GM10847 (cell line): ENCODE measurements around the gene IL20RA.

Experiments
- POLR2A ChIP-seq: IDR thresholded peaks from 2 replicates; pipeline ENCODE4 v1.6.1; 2011; ENCODE audit not compliant: insufficient read length; ENCODE audit errors: extremely low read depth

Gene IL20RA

DNA sequence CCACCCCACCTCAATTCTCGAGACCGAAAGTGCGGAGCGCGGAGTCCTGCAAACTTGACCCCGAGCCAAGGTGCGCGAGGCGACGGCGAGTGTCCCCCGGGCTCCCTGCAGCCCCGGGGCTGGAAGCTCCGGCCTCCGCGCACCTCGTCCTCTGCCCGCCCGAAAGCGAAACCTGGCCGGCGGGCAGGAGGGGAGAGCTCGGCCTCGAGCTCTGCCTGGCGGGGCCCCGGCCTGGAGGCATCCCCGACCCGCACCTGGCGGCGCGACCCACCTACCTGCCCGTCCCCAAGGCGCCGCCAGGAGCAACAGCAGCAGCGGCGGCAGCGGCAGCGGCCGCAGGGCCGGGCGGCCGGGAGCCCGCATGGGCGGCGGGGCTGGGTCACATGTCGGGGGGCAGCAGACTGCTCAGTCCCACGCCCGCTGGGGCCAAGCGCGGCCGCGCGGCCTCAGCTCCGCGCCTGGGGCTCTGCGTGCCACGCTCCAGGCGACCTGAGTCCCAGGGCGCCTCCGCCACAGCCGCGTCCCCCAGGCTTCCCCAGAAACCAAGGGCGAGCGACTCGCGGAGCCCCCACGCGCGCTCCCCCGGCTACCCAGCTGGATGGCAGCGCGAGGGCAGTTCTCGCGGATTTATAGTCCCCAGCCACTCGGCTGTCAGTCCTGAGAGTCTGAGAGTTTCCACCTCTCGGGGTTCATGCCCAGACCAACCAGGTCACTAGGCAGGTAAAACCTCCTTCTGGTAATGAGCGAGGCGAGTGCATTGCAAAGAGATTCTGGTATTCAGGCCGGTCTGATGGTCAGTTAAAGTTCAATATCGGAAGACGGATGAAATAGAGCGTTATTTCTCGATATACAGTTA is at the start of gene IL20RA:
TSS of gene IL20RA (minus strand) at position 600 of the 856 bp plus-strand sequence. CDS start at position 363, 237 bp downstream.
- TF ChIP-seq POLR2A = no peak

DNA sequence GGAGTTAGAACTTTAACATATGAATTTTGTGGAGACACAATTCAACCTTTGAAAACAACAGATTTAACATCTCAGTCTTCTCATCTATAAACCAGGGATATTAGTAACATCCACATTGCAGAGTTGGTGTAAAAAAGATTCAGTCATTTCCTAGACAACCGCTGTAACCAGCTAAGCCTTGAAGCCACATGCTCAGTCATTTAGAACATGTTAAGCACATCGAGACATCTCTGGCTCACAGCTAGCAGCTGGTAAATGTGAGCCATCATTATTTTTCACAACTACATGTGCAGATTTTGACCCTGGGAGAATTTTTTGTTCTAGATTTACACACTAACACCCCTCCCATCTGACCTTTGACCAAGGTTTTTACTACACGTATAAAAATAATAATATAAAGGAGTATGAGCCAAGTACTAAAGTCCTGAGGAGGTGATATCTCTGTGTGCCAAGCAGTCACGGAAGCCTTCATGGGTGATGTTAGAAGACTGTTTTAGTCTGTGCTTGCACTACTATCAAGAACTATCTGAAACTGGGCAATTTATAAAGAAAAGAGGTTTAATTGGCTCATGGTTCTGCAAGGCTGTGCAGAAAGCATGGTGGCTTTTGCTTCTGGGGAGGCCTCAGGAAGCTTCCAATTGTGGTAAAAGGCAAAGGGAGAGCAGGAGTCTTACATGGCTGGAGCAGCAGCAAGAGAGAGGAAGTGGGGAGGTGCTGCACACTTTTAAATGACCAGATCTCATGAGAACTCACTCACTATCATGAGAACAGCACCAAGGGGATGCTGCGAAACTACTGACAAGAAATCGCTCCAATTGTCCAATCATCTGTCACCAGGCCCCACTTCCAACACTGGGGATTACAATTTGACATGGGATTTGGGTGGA is 48.7 kb upstream of the IL20RA start:
- no peak for TF ChIP-seq POLR2A

- no peak for TF ChIP-seq POLR2A
Observed at GRCh38 chr6:137092018-137092417, 47.3 kb upstream of the IL20RA start.

- no peak for TF ChIP-seq POLR2A
Observed at GRCh38 chr6:137089305-137089704, 44.5 kb upstream of the IL20RA start.

DNA sequence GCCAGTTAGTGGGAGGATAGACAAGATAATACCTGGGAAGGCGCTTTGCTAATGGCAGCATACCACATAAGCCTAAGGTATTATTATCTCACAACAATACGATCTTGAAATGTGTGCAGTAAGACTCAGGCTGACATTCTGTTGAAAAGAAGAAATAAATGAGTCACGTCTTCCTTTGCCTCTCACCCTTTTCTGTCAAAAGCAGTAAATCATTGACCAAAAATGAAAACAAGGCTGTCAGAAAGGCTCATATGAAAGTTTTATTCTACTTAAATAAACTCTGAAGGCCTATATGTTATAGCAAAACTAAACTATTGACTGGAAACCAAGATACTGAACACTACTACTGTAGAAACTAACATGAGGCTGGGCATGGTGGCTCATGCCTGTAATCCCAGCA is 43.1 kb upstream of the IL20RA start:
- no peak for TF ChIP-seq POLR2A

DNA sequence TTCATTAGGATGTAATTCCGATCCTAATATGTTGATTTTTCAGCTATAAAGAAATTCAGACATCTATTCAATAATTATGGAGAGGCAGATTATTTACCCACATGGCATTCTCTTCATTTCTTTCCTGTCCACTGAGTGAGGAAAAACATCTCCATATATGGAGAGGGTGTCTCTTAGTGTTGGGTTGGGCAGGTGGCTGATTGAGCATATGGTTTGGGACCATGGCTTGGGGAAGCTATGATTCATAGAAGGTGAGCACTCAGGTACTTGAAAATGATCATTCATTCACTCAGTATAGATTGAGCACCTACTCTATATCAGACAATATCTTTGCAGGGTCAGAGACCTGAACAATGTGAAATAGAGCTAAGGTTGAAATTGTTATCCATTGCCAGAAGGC is 41.3 kb upstream of the IL20RA start:
- no peak for TF ChIP-seq POLR2A

- TF ChIP-seq POLR2A = no peak
Observed at GRCh38 chr6:137084865-137085617, 40.3 kb upstream of the IL20RA start.

DNA sequence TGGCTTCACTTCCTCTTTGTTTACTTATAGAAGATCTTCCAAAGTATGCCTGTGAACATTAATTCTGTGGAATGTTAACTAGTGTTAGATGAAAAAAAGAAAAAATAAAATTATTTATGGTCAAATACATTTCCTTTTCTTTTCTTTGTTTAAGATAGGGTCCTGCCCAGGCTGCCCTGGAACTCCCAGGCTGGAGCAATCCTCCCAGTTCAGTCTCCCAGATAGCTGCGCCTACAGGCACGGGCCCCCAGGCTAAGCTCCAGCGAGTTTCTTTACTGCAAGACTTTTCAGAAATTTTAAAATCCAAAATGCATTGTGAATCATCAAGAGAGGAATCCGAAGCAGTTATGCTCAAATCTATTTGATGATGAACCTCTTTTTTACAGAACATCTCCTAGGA is 39.3 kb upstream of the IL20RA start:
- no peak for TF ChIP-seq POLR2A

DNA sequence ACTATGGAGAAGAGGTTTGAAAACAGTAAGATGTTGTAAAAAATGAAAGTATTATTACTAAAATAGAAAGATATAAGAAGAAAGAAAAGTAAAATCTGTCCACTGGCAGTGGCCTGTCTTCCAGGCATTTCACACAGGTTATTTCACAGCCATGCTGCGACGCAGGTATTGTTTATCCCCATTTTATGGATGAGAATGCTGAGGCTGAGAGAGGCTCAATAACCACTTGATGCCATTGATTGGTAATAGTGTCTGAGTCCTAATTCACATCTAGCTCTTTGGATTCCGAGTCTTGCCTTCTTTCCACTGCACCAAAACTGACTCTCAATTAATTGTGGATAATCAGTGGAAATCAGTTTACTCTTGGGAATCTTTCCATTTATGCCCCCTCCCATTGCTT is 37.2 kb upstream of the IL20RA start:
- no peak for TF ChIP-seq POLR2A

DNA sequence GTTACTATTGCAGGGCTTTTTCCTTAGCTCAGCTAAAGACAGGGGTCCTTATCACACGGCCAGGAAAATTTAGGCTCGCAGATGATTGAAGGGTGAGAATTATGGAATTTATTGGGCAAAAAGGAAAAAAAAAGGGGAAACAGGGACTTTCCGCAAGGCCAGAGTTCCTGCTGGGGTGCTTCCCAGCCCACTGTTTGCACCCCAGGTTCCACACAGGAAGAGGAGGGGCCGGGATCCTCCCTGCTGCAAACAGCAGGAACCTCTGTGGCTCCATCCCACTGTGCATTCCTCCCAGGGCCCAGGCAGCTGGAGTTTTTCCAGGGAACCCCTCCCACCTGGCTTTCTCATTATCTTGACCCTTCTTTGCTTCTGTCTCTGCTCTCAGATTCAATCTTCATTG is 35.9 kb upstream of the IL20RA start:
- no peak for TF ChIP-seq POLR2A

DNA sequence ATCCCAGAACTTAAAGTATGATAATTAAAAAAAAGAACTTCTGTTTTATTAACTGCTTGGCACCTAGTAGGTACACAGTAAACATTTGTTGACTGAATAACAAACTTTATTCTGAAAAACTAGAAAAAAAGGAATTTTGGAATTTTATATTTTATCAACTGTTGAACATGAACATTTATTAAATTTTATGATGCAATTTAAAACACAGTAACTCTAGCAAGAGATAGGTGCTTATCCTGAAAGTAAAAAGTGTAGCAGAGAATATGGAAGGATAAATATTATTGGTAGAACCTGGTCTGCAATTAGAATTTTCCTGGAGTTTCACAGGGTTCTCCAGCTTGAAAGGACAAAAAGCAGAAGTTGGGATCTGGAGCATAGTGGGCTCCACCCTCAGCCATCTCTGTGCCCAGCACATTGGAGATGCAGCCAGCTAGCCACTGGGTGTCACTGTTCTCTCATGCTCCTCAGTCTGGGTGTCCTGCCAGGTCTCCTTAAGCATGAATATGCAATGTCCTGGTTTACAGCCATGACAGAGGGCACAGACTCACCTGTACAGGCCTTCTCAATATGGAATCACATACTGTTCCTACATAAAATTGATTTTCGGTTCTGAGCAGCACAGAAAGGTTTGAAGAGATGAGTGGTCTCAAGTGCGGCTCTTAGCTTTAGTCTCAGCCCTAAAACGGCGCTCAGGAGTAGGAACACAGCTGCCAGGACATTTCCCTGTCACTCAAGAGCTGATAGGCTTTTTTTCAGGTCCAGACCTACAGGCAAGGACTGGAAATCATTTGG is 31.7 kb upstream of the IL20RA start:
- TF ChIP-seq POLR2A = no peak

GRCh38 chr6:137070303-137070702 is 25.5 kb upstream of the IL20RA start:
- no peak for TF ChIP-seq POLR2A

GRCh38 chr6:137067399-137067798 is 22.6 kb upstream of the IL20RA start:
- TF ChIP-seq POLR2A = no peak

- no peak for TF ChIP-seq POLR2A
Observed at GRCh38 chr6:137058037-137058436, 13.3 kb upstream of the IL20RA start.

DNA sequence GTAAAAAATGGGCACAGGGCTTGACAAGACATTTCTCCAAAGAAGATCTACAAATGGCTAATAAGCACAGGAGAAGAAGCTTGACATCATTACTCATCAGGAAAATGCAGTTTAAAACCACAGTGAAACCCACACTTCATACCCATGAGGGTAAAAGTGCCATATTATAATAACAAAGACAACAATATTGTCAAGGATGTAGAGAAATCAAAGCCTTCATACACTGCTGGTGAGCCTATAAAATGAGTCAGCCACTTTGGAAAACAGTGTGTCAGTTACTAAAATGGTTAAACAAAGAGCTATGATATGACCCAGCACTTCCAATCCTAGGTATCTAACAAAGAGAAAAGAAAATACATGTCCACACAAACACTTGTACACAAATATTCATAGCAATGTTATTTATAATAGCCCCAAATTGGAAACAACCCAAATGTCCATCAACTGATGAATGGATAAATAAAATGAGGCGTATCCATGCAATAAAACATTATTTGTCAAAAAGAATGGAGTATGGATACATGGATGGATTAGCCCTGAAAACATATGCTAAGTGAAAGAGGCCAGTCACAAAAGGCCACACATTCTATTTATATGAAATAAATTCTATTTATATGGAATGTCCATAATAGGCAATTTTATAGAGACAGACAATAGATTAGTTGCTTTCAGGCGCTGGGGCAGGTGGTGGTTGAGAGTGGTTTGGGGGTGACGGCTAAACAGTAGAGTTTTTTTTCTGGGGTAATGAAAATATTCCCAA is 11.5 kb upstream of the IL20RA start:
- no peak for TF ChIP-seq POLR2A
